Measurements from ENCODE around the gene UBAP2.
"Not testable (repeated sequence)": the region's sequence is repeated elsewhere in the genome, so short reads cannot be mapped to it uniquely, and the experiment has no call there.

The UBAP2 gene

DNA sequence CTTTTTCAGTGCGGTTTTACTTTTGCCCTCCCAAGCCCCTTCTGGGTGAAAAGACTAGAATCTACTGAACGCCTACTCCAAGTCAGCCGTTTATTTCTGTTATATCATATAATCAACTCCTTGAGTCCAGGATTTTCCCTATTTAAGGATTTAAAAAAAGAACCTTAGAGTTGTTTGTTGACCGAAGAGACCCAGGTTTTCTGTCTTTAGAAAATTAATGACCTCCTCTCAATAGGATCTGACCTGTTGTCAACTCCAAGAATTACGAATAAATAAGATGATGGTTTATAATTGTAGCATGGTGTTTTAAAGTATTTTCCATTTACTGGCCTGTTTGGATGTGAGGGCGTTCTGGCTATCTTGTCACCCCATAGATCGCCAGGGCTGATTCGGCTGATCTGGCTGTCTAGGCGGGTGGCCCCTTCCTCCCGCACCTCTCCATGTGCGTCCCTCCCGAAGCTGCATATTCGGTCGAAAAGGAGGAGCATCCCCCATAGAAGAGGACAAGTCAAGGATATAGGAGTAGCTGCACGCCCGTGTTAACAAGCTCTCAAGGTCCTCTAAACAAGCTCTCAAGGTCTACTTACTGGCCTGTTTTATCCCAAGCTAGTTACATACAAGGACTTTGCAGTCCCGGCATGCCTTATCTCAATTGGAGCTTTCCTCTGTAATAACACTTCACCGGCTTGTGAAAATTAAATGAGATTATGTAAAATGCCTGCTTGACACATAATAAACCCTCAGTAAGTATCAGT lies 1.1 kb upstream of the UBAP2 start:
- no peak for DNase-seq (ENCODE audit: low read depth in 2 of 2)

DNA sequence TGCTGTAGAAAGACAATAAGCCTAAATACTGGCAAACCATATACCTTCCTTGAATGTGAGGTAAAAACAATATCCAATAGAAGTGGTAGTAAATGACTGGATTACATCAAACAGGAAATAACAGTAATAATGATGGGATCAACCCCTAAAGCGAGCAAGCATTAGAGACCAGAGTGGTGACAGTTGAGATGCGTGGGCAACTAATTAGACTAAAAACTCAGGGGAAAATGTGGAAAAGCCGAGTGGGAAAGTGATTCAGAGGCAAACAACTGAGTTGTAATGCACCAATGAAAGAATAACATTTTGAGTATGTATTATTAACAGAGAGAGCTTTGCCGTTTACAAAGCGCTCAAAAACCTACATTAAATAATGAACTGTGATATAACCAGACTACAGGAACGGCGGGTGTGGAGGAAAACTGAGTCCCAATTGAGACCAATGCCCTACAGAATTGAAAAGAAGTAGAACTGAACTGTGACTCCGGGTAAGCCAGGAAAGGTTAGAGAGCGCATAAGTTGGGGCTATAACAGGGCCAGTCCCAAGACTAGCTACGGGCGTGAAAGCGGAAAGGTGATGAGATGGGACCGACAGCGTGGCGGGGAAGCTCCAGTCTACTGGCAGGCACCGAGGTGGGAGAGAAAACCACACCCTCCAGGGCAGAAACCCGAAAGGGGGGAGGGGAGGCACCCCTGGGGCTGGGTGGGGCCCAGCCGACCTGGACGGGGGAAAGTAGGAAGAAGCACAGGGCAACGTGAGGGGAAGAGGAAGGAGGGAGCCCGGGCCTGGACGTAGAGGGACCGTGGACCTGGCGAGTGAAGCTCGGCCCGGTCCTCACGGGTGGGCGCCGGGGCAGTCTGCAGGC lies 592 bp downstream of the UBAP2 start:
- peak; percentile 43 to 53 for DNase-seq (ENCODE audit: low read depth in 2 of 2)

DNA sequence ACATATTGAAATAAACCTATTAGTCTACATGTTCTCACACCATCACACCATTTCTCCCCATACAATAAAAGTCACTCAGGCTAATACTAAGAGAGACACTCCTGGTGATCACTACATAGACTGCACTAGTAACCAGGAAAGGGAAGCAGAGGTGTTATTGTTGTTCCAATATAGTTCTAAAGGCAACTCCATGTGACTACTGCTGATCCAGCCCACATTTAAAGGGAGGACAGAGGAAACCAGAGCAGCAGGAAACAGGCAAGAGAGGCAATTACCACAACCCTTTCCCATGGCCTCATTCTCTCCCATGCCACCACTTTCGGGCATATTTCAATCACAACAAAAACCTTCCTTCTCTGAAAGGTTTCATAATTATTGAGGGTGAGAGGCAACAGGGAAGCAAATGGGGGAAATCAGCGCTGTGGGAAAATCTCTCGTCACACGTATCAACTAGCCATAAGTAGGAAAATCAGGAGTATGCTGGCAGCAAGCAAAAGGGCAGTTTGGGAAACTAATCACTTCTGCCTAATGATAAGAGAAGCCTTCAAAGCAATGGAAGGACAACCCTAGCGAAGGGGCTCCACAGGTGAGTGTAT lies 1.8 kb downstream of the UBAP2 start:
- DNase-seq (ENCODE audit: low read depth in 2 of 2), result no peak

DNA sequence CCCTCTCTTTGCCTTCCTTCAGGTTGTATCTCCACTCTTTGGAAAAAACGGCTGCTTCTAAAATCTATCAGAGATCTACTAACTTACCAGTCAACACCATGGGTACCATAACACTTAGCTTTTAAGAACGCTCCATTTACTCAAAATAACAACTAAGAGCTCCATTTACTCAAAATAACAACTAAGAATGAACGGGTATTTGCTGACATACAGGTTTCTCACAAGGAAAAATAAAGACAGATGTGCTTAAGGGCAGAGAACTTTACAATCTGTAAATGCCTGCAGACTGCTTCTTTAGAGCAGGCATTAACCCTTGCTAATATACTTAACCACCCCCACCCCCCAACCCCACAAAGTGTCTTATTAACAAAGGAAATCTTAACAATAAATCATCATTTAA lies 2.8 kb downstream of the UBAP2 start:
- DNase-seq (ENCODE audit: low read depth in 2 of 2), result no peak

DNA sequence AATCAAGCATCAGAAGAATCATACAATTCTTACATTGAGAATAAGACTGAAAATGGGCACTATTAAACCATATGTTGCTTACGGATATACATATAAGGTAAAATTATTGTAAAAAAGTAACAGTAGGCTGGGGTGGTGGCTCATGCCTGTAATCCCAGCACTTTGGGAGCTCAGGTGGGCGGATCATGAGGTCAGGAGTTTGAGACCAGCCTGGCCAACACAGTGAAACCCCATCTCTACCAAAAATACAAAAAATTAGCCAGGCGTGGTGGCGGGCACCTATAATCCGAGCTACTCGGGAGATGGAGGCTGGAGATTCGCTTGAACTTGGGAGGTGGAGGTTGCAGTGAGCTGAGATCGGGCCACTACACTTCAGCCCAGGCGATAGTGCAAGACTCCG lies 6.6 kb downstream of the UBAP2 start:
- not testable (repeated sequence) for DNase-seq (ENCODE audit: low read depth in 2 of 2)

DNA sequence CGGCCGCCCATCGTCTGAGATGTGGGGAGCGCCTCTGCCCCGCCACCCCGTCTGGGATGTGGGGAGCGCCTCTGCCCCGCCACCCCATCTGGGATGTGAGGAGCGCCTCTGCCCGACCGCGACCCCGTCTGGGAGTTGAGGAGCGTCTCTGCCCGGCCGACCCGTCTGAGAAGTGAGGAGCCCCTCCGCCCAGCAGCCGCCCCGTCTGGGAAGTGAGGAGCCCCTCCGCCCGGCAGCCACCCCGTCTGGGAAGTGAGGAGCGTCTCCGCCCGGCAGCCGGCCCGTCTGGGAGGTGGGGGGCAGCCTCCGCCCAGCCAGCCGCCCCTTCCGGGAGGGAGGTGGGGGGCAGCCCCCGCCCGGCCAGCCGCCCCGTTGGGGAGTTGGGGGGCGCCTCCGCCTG lies 9.8 kb downstream of the UBAP2 start:
- not testable (repeated sequence) for DNase-seq (ENCODE audit: low read depth in 2 of 2)

DNA sequence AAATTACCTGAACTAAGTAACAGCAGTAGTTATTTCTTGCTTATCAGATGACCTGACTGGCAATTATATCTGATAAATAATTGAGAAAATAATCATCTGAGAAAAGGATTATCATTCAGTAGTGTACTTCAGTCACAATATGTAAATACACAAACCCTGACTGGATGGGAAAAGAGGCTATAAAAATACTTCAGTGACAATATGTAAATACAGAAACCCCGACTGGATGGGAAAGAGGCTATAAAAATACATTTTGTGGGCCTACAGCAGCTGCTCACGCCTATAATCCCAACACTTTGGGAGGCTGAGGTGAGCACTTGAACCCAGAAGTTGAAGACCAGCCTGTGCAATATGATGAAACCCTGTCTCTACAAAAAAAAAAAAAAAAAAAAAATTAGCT lies 11.1 kb downstream of the UBAP2 start:
- no peak for DNase-seq (ENCODE audit: low read depth in 2 of 2)

DNA sequence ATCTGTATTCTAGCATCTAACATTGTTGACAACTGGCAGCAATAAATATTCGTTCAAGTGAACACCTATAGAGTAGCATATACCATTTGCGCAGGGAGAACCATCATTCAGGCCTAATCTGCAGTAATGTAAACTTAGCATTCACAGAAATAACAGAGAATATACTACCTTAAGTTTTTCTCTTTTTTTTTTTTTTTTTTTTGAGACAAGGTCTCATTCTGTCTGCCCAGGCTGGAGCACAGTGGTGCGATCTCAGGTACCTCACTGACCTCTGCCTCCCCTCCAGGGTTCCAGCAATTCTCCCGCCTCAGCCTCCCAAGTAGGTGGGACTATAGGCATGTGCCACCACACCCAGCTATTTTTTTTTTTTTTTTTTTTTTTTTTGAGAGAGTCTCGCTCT lies 12.1 kb downstream of the UBAP2 start:
- DNase-seq (ENCODE audit: low read depth in 2 of 2), result no peak

DNA sequence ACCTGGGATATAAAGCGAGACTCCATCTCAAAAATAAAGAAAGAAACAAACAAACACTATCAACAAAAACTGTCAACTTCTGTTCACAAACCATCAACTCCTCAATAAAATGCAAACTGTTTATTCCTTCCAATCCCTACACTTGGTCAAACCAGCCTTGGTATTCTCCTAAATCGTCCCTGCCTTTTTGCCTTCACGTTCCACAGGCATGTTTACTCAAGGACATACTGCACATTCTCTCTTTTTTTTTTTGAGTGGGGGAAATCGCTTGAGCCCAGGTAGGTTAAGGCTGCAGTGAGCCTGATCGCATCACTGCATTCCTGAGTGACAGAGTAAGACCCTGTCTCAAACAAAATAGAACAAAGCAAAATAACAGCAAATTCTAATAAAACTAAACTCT lies 13.0 kb downstream of the UBAP2 start:
- no peak for DNase-seq (ENCODE audit: low read depth in 2 of 2)

DNA sequence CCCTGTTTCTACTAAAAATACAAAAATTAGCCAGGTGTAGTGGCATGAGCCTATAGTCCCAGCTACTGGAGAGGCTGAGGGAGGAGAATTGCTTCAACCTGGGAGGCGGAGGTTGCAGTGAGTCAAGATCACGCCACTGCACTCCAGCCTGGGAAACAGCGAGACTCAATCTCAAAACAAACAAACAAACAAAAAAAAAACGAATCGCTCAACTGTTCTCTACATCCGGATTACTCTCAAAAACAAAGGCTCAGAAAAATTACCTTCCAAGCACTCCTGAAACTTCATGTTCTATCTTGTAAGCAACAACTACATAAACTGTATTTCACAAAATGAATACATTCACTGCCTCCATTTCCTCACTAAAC lies 14.0 kb downstream of the UBAP2 start:
- no peak for DNase-seq (ENCODE audit: low read depth in 2 of 2)

DNA sequence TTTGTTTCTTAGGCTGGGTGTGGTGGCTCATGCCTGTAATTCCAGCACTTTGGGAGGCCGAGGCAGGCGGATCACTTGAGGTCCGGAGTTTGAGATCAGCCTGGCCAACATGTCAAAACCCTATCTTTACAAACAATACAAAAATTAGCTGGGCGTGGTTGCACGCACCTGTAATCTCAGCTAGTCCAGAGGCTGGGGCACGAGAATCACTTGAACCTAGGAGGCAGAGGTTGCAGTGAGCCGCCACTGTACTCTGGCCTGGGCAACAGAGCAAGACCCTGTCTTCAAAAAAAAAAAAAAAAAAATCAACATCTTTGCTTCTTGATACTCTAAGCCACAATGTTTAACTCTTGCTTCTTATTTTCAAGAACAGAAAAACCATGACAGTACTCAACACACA lies 16.1 kb downstream of the UBAP2 start:
- DNase-seq (ENCODE audit: low read depth in 2 of 2), result no peak

DNA sequence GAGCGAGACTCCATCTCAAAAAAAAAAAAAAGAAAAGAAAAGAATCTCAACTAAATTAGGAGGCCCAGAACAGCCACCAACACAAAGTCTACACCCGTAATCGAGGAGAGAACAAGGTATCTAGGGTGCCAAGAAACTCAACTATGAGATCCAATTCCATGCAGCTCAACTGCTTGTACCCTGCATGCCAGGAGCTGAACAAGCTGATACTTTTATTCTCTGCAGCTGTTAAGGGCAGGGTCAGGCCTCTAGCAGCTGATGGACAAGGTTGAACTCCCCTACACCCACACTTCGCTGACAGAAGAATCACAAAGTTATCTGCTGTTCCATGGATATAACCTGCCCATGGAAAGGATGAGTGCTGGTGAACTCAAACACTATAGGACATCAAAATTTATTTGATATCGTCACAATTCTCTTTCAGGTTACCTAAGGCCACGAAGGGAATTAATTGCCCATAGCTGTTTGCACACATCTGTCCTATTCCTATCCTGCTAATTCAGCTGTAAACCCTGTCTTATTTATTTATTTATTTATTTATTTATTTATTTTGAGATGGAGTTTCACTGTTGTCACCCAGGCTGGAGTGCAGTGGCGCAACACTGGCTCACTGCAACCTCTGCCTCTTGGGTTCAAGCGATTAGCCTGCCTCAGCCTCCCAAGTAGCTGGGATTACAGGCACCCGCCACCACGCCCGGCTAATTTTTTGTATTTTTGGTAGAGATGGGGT lies 20.7 kb downstream of the UBAP2 start:
- DNase-seq (ENCODE audit: low read depth in 2 of 2), result no peak

DNA sequence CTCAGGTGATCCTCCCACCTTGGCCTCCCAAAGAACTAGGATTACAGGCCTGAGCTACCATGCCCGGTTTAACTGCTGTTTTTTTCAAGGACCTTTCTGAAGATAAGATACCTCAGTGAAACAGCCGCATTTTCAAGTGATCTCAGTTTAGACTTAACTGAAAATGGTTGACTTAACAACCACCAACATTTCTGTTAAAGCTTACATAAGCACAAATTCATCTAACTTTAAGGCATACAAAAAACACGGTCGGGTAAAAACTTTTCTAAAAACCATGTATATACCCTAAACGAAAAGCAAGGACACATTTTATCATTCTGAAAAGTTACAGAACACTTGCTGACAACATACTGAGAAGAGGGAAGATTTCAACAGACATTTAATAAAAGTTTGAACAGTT lies 22.9 kb downstream of the UBAP2 start:
- DNase-seq (ENCODE audit: low read depth in 2 of 2), result no peak

DNA sequence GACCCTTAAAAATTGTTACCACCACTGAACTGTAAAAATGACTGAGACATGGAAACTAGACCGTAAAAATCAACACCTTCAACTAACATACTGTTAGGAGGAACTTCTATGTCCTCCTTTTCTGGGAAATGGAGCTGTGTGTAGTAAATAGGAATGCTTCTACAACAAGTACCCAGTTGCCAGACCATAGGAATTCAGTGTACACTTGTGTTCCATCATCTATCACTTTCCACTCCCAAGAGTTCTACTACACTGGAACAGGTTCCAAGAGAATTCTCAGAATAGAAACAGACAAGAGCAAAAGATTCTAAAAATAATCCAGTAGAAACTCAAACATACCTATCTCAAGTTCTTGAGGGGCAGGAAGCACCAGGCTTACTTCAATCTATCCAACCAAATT lies 23.6 kb downstream of the UBAP2 start:
- no peak for DNase-seq (ENCODE audit: low read depth in 2 of 2)

DNA sequence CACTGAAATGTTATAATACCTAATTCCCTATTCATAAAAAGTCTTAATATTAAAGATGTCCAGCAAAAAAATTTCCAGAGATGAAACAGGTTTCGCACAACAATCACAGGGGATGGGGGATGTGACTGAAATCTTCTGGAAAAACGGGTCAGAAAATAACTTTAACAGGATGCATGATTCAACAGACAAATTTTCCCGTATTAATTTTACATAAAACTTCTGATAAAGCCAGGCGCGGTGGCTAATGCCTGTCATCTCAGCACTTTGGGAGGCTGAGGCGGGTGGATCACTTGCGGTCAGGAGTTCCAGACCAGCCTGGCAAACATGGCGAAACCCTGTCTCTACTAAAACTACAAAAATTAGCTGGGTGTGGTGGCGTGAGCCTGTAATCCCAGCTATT lies 24.2 kb downstream of the UBAP2 start:
- not testable (repeated sequence) for DNase-seq (ENCODE audit: low read depth in 2 of 2)

DNA sequence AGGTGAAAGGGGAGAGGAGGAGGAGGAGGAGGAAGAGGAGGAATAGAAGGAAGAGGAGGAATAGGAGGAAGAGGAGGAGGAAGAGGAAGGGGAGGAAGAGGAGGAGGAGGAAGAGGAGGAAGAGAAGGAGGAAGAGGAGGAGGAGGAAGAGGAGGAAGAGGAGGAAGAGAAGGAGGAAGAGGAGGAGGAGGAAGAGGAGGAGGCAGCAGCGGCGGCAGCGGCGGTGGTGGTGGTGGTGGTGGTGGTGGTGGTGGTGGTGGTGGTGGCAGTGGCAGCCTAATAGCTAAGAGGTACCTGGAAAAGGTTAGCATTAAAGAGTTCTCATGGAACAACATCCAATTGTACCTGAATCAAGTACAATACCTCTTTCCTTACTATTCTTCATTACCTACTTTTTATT lies 32.5 kb downstream of the UBAP2 start:
- DNase-seq (ENCODE audit: low read depth in 2 of 2), result no peak

DNA sequence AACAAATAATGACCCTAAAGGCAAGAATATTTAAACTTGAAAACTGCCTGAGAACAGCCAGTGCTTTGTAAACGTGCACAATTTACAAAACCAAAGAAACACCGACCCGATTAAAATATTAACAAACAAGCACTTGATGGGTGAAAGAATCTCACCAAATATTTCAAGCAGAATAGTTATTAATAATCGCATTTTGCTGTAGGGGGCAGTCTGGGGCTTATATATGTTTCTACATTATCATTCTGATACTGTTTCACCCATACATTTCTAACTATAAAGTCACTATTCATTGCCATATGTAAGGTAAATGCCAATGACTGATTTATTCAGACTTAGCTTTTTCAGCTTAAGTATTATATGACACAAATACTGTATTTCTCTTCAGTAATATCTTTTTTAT lies 37.7 kb downstream of the UBAP2 start:
- no peak for DNase-seq (ENCODE audit: low read depth in 2 of 2)

DNA sequence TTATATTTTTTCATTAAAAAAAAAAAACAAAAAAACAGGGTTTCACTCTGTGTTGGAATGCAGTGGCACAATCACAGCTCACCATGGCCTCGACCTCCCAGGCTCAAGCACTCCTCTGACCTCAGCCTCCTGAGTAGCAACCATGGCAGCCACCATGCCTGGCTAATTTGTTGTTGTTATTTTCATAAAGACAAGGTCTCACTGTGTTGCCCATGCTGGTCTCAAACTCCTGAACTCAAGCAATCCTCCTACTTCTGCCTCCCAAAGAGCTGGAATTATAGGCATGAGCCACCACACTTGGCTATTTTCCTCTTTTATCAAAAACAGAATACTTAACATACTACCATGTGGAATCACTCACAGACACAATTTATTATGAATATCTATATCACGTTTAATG lies 46.7 kb downstream of the UBAP2 start:
- DNase-seq (ENCODE audit: low read depth in 2 of 2), result no peak

DNA sequence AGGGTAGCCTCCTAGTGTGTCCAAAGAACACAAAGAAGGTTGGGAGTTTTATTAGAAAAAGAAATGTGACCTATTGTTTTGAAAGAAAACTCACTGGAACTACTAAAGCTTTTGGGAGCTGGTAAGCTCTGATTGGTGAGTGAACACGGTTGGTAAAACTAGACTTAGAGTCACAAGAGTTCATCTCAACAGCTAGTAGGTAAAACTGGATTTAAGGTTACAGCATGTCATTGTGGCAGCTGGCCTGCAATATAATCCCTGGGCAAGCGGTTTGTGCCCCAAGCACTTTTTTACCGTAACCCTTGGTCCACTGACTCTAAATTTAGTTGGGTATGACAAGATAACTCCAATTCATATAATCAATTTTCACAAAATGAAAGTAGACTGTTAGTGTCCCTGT lies 47.4 kb downstream of the UBAP2 start:
- no peak for DNase-seq (ENCODE audit: low read depth in 2 of 2)

DNA sequence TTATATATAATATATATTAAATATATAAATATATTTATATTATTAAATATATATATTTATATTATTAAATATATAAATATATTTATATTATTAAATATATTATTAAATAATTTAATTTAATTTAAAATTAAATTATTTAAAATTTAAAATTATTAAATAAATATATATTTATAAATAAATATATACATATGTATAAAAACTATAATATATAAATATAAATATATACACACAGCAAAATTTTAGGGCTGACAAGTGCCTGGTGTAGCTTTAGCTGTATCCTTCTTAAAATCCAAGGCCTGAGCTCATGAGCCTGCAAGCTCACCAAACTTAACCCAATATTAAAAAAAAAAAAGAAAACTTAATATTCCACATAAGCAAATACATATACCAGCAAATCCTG lies 53.2 kb downstream of the UBAP2 start:
- DNase-seq (ENCODE audit: low read depth in 2 of 2), result no peak

DNA sequence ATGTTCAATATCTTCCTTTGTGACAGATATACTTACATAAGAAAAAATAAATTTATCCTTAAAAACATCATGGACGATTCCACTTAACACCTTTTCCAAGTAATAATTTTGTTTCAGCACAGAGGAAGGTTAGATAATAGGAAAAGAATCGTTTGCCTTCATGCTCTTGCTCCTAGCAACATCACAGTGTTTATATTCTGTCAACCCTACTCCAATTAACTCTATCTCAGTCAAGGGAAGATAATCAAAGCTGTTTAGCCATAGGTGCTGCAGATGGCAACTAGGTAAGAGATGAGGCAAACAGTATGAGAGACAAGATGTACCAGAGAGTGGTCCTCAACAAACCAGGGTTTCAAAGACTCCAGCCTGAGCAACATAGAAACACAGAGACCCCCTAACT lies 55.6 kb downstream of the UBAP2 start:
- no peak for DNase-seq (ENCODE audit: low read depth in 2 of 2)

DNA sequence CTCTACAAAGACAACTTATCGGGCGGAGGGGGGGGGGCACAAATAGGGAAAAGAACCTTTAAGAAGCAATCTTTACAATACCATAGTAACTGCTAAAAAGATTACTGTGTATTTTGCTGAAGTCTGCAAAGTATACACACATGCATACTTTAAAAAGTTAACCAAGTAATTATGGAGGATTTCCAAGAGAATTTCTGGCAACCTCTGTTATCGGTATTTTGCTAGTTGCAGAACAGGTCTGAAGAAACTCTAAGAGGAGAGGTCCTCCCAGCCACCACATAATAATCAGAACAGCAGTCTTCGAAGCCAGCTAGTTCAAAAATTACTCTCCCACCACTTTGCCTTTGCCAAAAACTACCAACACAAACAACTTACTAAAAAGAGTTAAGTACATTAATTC lies 56.1 kb downstream of the UBAP2 start:
- DNase-seq (ENCODE audit: low read depth in 2 of 2), result no peak
